ENCODE results near the gene GAD2.
"Not testable (repeated sequence)": the region's sequence is repeated elsewhere in the genome, so short reads cannot be mapped to it uniquely, and the experiment has no call there.

The GAD2 gene

DNA sequence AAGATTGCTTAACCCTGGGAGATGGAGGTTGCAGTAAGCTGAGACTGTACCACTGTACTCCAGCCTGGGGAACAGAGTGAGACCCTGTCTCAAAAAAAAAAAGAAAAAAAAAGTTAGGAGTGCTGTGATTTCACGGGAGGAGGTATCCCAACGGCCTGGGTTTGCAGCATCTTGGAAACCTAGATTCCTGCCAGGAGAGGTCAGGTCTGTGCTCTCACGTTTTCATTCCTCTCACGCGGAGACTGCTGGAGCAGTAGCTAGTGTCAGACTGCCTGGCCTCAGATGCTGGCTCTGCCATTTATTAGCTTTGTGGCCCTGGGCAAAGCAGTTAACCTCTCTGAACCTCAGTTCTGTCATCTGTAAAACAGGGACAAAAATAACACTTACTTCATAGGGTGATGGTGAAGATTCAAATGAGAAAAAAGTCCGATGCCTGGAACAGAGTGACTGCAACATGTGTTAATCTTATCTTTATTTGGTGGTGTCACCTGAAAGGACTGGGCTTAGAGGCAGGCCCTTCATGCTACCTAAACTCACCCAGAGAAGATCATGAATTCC lies 94.9 kb downstream of the GAD2 start:
- no peak for DNase-seq
- intact Hi-C loops (cut with DNase I), result no loop called here

DNA sequence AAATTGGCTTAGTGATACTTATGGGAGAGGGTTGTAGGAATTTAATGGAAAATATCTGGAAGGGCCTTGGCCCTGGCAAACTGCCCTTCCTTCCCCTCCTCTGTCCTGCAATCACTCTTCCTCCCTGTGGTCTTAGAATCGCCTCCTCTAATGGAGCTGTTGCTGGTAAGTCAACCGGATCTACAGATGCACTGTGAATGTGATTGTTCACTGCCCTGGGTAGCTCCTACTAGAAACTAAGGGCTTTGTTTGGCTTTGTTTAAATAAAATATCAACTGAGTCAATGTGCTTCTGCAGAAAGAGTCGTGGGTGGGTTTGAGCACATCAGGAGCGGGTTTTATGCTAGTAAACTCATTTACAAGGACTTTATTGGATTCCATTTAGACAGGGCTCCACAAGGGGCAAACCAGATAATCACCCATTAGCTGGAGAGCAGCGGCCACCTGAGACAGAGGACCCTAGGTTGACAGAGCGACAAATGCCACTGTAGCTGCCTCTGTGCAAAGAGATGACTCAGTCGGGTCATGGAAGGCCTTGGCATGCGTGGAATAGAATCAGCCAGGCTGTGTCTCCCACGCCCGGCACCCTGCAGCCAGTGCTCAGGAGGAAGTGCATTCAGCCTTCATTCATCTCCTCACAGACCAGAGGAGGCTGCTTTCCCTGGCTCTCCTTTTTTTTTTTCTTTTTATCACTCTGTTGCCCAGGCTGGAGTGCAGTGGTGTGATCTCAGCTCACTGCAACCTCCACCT lies 97.9 kb downstream of the GAD2 start:
- DNase-seq, result no peak
- intact Hi-C loops (cut with DNase I), result no loop called here

- intact Hi-C loops (cut with DNase I), result no loop called here
Observed at GRCh38 chr10:26318672-26319071, 102.1 kb downstream of the GAD2 start.

GRCh38 chr10:26323219-26323618 lies 106.6 kb downstream of the GAD2 start:
- intact Hi-C loops (cut with DNase I), result no loop called here

More at GRCh38 chr10:26318672-26319071, 102.1 kb downstream of the GAD2 start:
- DNase-seq, result no peak

DNA sequence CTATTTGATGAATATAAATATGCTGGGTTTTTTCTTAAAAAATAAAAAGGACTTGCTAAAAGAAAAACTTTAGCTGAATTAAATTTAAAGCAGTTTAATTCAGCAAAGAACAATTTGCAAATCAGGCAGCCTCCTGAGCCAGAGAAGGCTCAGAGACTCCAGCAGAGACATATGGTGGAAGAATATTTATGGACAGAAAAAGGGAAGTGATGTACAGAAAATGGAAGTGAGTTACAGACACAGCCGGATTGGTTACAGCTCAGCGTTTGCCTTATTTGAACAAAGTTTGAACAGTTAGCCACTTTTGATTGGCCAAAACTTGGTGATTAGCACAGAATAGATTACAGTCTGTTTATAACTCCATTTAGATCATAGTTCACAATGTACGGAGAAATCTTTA lies 110.3 kb downstream of the GAD2 start:
- no peak for DNase-seq
- intact Hi-C loops (cut with DNase I), result no loop called here

More at GRCh38 chr10:26323219-26323618, 106.6 kb downstream of the GAD2 start:
- DNase-seq, result no peak

- DNase-seq, result no peak
- intact Hi-C loops (cut with DNase I), result no loop called here
Observed at GRCh38 chr10:26327811-26328210, 111.2 kb downstream of the GAD2 start.

DNA sequence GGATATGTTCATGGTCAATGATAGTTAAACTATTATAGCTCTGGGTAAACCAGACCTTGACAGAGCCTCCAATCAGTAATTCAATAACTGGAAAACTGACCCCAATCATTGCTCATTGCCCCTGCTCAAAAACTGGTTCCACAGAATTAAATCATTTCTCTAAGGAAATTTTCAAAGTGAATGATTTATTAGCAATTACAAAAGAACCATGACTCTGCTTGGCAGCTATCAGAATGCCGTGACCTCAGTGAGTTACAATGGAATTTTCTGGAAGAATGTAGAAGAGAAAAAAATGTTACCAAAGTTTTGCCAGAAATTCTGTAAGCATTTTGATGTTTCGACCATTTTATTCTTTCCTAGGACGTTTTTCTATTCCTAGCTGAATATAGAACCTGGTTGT lies 114.8 kb downstream of the GAD2 start:
- intact Hi-C loops (cut with DNase I), result no loop called here
- no peak for DNase-seq

DNA sequence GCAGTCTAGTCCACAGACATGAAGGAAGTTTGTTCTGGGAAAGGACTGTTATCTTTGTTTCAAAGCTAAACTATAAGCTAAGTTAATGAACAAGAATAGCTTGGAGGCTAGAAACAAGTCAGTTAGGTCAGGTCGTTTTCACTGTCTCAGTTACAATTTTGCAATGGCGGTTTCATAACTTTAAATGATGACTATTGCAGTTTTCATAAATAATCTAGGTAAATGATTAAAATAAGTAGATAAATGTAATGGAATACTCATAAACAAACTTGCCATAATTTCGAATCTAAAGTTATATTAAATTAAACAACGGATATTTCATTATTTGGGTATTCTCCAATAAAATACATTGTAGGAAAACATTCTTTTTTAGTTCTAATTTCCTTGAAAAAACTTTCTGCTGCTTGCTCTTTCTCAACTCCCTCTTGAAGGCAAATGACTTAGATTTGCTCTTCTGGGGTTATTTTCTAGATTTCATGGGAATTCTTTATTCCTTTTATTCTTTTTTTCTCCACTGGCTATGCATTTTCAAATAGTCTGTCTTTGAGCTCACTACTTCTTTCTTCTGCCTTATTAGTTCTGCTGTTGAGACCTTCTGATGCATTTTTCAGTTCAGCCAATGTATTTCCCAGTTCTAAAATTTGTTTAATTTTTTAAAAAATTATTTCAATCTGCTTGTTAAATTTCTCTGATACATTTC lies 117.8 kb downstream of the GAD2 start:
- DNase-seq, result no peak
- intact Hi-C loops (cut with DNase I), result no loop called here

GRCh38 chr10:26334932-26335573 lies 118.5 kb downstream of the GAD2 start:
- intact Hi-C loops (cut with DNase I), result loop anchor here (1.0 kb wide), 1 partner anchor 222 kb away; no protein-coding TSS in a partner anchor
- peak in 6 of 10 donors; percentile 8 to 70 (median 15) for DNase-seq

GRCh38 chr10:26335574-26336093 lies 119.1 kb downstream of the GAD2 start:
- no peak for DNase-seq
- intact Hi-C loops (cut with DNase I), result loop anchor here (1.0 kb wide), 1 partner anchor 222 kb away; no protein-coding TSS in a partner anchor

DNA sequence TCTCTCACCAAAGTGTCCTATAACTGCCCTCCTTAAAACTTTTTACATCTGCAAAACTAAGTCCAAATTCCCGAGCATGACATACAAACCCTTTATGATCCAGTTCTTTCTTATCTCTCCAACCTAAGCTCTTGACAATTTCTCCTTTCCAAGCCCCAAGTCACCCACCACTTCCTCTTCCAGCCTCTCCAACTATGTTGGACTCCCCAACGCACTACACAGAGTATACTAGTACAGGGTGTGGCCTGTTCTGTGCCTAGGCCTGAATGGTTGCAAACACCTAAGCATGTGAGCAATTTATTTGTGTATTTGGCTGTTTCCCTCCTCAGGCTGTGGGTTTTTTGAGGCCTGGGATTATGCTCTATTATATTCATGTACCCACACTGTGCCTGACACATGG lies 120.4 kb downstream of the GAD2 start:
- DNase-seq, result no peak
- intact Hi-C loops (cut with DNase I), result no loop called here

DNA sequence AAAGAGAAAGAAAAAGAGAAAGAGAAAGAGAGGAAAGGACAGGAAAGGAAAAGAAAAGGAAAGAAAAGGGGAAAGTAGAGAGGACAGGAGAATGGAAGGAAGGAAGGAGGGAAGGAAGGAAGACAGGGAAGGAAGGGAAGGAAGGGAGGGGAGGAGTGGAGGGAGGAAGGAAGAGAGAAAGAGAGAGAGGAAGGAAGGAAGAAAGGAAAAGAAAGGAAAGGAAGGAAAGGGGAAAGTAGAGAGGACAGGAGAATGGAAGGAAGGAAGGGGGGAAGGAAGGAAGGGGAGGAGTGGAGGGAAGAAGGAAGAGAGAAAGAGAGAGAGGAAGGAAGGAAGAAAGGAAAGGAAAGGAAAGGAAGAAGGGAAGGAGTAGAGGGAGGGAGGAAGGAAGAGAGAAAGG lies 125.1 kb downstream of the GAD2 start:
- intact Hi-C loops (cut with DNase I), result no loop called here
- no peak for DNase-seq

- DNase-seq; intact Hi-C loops (cut with DNase I): not testable (repeated sequence)
Observed at GRCh38 chr10:26348821-26349417, 132.3 kb downstream of the GAD2 start.
